Measurements from ENCODE around the gene DCAF16.

DCAF16 gene

DNA sequence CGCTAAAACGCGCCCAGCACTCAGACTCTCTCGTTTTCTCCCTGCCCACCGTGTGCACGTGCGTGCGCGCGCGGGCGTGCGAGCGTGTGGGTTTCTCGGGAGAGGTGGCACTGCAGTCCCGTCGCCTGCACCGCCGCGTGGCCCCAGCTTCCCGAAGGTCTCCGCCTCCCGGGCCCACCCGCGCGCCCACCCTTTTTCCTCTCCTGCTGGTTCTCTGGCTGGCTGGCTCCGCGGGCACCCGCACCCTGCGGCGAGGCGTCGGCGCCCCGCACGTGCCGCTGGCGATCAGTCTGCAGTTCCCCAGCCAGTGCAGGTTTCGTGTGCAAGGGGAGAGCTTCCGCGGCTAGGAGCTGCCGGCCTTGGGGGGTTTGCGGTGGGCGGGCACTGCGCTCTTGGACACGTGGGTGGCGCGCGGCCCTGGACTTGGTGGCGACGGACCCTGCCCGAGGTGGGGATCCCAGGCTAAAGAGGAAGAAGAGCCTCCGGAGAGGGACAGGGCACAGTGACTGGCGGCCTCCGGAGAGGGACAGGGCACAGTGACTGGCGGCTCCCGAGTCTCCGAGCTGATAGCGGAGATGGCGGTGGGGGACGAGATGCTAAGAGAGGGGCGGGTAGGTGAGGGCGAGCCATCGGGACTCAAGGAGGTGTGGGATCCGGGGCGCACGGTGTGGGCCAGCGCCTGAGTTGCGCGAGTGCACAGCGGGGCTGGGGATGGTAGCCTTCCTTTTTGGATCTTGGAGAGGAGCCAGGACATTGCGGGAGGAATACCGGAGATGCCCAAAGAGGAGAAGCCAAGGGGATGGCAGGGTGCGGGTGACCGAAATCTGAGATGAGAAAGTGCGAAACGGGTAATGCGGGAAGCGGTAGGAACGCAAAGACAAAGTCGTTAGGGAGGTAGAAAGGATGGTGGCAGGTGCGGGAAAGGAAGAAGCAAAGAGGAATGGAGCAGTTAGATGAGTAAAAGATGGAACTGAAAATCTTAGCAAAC lies 29.0 kb downstream of the DCAF16 start, which contains the start of gene FAM184B:
Gene FAM184B, minus strand, starts transcription at position 322 of the 988 bp plus-strand sequence. CDS start 322 bp downstream, outside the sequence.
- no peak for DNase-seq

- DNase-seq: no peak
Measured at GRCh38 chr4:17780501-17781299, 29.9 kb downstream of the DCAF16 start.

DNA sequence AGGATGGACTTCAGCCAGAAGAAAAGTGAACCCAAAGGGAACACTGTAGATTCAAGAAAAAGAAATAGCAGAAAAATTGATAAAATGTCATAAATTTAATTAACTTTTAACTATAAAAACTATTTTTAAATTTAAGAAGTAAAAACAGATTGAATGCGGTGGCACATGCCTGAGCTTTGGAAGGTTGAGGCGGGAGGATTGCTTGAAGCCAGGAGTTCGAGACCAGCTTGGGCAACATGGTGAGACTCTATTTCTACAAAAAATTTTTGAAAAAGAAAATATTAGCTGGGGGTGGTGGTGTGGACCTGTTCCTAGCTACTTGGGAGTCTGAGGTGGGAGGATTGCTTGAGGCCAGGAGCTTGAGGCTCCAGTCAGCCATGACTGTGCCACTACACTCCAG lies 32.1 kb downstream of the DCAF16 start:
- no peak for DNase-seq

- no peak for DNase-seq
Measured at GRCh38 chr4:17773135-17773698, 37.3 kb downstream of the DCAF16 start.

DNA sequence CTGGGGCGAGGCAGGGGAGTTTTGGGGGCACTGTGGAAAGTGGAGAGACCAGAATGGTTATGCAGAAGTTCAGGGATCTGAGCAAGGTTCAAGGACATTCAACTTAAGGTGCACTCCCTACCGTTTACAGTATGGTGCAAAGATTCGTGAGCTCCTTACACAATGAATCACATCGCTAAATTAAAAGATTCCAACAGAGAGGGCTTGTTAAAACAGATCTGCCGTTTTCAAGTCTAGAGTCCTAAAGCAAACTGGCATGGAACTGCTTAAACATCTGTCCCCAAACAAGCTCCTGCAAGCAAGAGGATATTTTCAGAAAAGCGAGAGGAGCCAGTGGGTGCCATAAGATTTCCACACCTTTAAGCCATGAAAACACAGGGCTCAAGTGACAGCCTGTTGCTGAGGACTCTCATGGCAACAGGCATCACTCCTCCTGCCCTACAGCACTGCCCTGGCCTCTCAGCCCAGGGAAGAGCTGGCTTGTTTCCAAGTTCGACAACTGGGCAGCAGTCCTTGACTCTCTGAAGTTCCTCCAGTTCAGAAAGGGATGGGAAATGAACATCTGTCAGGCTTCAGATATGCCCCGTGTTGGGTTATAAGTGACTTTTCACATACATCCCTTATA lies 39.2 kb downstream of the DCAF16 start:
- DNase-seq: no peak

GRCh38 chr4:17770845-17771244 lies 39.7 kb downstream of the DCAF16 start:
- no peak for DNase-seq

GRCh38 chr4:17769406-17770174 lies 41.0 kb downstream of the DCAF16 start:
- no peak for DNase-seq

DNA sequence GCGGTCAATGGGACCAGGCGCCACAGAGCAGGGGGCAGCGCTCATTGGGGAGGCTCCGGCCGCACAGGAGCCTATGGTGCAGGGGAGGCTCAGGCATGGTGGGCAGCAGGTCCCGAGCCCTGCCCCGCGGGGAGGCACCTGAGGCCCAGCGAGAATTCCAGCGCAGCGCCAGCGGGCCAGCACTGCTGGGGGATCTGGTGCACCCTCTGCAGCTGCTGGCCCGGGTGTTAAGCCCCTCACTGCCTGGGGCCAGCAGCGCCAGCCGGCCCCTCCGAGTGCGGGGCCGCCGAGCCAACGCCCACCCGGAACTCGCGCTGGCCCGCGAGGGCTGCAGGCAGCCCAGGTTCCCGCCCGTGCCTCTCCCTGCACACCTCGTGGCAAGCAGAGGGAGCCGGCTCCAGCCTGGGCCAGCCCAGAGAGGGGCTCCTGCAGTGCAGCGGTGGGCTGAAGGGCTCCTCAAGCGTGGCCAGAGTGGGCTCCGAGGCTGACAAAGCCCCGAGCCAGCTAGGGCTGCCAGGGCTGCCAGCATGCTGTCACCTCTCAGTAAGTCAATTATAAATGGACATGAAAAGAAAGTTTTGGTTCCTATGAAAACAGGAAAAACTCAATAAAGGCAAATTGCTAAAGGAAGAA lies 43.6 kb downstream of the DCAF16 start:
- no peak for DNase-seq

DNA sequence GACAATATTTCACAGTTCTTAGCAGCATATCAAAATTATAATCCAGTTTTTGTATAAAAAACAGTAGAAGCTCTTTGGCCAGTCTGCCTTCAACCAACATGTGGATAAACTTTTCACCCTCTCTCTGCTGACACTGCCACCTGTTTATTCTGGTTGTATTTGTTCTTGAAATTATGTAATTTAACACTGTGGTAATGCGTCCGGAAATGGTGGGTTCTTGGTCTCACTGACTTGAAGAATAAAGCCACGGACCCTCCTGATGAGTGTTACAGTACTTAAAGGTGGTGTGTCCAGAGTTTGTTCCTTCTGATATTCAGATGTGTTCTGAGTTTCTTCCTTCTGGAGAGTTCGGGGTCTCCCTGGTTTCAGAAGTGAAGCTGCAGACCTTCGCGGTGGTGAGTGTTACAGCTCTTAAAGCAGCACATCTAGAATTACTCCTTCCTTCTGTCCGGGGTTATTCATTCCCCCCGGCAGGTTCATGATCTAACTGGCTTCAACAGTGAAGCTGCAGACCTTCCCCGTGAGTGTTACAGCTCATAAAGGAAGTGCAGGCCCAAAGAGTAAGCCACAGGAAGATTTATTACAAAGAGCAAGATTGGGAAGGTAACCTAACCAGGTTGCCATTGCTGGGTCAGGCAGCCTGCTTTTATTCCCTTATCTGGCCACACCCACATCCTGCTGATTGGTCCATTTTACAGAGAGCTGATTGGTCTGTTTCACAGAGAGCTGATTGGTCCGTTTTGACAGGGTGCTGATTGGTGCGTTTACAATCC lies 44.9 kb downstream of the DCAF16 start:
- DNase-seq: no peak

GRCh38 chr4:17763931-17764330 lies 46.6 kb downstream of the DCAF16 start:
- no peak for DNase-seq

DNA sequence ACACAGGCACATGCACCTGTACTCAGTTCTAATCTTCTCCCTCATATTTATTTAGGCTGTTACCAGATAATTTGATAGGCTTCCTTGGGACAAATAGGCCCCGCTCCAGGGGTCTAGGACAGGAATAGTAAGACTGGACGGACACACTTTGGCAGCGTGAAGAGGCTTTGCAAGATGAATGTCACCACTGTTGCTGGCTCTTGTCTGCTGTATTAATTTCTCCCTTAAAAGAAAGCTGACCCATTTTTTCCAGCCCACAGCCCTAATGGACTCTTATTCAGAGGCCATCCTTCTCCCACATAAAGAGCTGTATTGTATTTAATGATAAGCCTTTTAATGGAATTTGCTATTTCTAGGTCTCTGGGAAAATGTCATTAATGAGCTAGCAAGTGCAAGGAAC lies 47.1 kb downstream of the DCAF16 start:
- no peak for DNase-seq

DNA sequence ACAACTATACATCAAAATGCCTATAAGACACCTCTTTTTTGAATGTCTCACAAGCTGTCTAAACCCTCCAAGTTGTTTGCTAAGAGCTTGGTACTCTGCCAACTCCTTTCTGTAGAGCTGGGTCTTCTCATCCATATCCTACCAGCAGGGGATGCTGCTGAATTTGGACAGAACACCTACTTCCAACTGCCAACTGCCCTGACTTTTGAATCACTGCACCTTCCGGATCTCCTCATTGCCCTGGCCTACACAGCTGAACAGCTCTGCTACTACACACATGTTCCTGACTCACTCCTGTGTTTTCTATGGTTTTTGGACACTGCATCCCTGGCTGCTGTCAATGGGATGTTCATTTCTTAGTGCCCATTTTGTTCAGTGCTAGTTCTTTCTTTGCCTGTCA lies 47.8 kb downstream of the DCAF16 start:
- no peak for DNase-seq

DNA sequence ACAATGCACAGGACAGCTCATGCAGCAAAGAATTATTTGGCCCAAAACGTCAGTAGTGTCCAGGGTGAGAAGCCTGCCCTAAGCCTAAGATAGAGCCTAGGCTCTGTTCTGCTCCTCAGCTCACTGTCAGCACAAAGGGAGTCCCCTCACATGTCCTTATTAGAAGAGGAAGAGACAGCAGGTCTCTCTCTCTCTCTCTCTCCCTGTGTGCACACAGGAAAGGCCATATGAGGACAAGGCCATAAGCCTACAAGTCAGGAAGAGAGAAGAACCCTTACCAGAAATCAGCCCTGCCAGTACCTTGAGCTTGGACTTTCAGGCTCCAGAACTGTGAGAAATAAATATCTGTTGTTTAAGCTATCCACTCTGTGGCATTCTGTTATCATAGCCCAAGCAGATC lies 49.5 kb downstream of the DCAF16 start:
- no peak for DNase-seq

DNA sequence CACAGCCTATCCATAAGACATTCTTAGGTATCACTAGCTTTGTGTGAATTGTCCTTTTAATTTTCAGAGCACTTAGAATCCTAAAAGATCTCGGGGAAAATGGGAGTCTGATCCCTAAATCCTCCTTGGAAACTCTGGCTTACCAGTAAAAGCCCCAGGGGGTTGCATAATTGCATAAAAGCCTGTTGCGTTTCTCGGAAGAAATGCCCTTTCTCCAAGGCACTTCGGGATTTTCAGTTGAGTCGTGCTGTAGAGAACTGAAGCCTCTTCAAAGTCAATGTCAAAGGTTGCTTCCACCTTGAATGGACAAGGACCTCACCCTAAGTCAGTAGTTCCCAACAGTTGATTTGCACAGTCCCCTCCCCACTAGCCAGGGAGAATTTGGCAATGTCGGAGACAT lies 49.9 kb downstream of the DCAF16 start:
- no peak for DNase-seq

- DNase-seq: no peak
Measured at GRCh38 chr4:17758485-17758884, 52.1 kb downstream of the DCAF16 start.

DNA sequence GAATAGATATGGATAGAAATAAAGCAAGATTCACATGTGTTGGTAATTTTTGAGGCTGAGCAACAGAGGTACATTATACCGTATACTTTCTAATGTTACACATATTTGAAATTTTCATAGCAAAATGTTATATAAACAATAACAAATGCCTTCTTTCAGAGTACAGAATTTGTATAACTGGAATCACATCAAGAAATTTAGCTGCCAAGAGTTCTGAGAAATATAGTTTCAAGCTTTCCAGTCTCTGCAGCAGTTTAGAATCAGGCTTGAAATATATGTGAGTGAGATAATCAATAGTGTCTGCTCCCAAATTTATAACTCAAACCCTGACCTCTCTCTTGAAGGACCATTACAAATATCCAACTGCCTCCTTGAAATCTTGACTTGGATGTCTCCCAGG lies 52.9 kb downstream of the DCAF16 start:
- DNase-seq: no peak

- no peak for DNase-seq
Measured at GRCh38 chr4:17753646-17754045, 56.9 kb downstream of the DCAF16 start.

Measured in CD4-positive, alpha-beta T cell treated with Interleukin-6 for 4 hours (primary cell).